ENCODE measurements around the gene ZBTB7A.

The ZBTB7A gene

DNA sequence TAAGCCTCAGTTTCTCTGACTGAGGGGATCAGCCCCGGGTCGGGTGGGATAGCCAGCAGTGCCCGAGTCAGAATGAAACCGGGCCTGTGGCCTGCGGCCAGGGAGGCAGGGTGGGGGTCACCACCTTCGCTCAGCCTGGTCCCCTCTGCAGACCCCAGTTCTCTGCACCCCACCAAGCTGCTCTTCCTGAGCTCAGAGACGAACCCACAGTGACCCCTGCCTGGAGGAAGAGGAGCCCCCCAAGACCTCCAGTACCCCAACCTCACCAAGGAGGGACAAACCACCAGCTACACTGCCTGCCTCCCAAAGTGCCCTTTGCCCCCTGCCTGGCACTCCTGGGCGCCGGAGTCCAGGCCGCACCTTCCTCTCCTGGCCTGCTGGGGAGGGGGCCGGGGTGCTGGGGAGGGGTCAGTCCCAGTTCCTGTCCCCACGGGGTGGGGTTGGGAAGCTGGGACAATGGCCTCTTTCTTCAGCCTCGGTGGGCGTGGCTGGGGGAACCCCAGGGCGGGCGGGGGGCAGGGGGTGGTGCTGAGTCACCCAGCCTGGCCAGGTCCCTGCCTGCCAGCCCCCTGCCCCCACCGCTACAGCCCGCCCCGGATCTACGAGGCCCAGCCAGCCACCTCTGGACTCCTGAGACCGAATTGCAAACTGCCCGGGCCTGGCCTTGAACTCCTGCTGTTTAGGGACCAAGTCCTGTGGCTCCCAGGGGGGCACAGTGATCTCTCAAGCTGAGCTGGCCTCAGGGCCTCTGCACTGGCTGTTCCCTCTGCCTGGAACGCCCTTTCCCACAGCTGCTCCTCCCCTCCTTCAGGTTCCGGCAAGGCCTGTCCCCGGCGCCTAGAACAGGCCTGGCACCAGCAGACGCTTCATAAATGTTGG is 14.3 kb downstream of the ZBTB7A start:
- H3K27ac ChIP-seq (ENCODE audit: extremely low read depth, low read depth, low read length) = no peak overlapping the region
- no peaks in the 10 kb centered on the region for H3K4me1 ChIP-seq (ENCODE audit: control insufficient read depth, insufficient read depth, low read length)
- TF ChIP-seq ZNF623 (tag by site-specific recombination; IDR thresholded peaks at IDR 0.05) (peak; percentile 87), GLIS1 (tag by site-specific recombination; IDR thresholded peaks at IDR 0.05) (peak; percentile 46; the same call in 1 of the 2 replicates), ZNF555 (tag by site-specific recombination; conservative IDR thresholded peaks at IDR 0.05) (no peak), ZNF341 (tag by site-specific recombination; IDR thresholded peaks at IDR 0.05; ENCODE audit: low read depth) (peak; percentile 77), ZIC2 (tag by site-specific recombination; IDR thresholded peaks at IDR 0.05) (peak; percentile 77)
- no peak overlapping the region for H3K4me3 ChIP-seq (ENCODE audit: low read depth, low read length)
- H3K36me3 ChIP-seq (ENCODE audit: control insufficient read depth in 2 of 2, insufficient read depth in 1 of 2, low read length in 2 of 2) = peaks cover 22 to 65% of the 10 kb centered on the region in 2 experiments; a peak in 2 of 3 replicates
- ChIA-PET CTCF (no interaction called here), POLR2A (no interaction called here)
- no peaks in the 10 kb centered on the region for H3K9me3 ChIP-seq (ENCODE audit: control insufficient read depth, insufficient read depth, low read depth, low read length)

- ChIA-PET CTCF (no interaction called here), POLR2A (no interaction called here)
- Histone ChIP-seq H3K4me3 (ENCODE audit: low read depth, low read length) (no peak overlapping the region), H3K27ac (ENCODE audit: extremely low read depth, low read depth, low read length) (no peak overlapping the region), H3K36me3 (ENCODE audit: control insufficient read depth in 2 of 2, insufficient read depth in 1 of 2, low read length in 2 of 2) (peaks cover 23 to 65% of the 10 kb centered on the region in 2 experiments; a peak in 2 of 3 replicates), H3K9me3 (ENCODE audit: control insufficient read depth, insufficient read depth, low read depth, low read length) (no peaks in the 10 kb centered on the region), H3K4me1 (ENCODE audit: control insufficient read depth, insufficient read depth, low read length) (no peaks in the 10 kb centered on the region)
- TF ChIP-seq ZIC2 (tag by site-specific recombination; IDR thresholded peaks at IDR 0.05) (peak; percentile 87), ZNF16 (tag by site-specific recombination; IDR thresholded peaks at IDR 0.05; ENCODE audit: low read depth) (no peak), ZNF830 (tag by site-specific recombination; IDR thresholded peaks at IDR 0.05; ENCODE audit: low read depth) (no peak), EGR2 (tag by site-specific recombination; IDR thresholded peaks at IDR 0.05; ENCODE audit: low read depth) (peak; percentile 52; the same call in 1 of the 2 replicates), ZSCAN30 (tag by site-specific recombination; IDR thresholded peaks at IDR 0.05) (no peak), ZNF514 (tag by site-specific recombination; IDR thresholded peaks at IDR 0.05) (no peak), ZSCAN23 (tag by site-specific recombination; IDR thresholded peaks at IDR 0.05) (no peak), ZBTB48 (tag by site-specific recombination; IDR thresholded peaks at IDR 0.05) (no peak), ZNF747 (tag by site-specific recombination; IDR thresholded peaks at IDR 0.05) (no peak), ZNF670 (tag by site-specific recombination; IDR thresholded peaks at IDR 0.05; ENCODE audit: low read depth) (no peak), KLF10 (tag by site-specific recombination; IDR thresholded peaks at IDR 0.05) (no peak), IKZF3 (tag by site-specific recombination; IDR thresholded peaks at IDR 0.05) (no peak), ZNF433 (tag by site-specific recombination; IDR thresholded peaks at IDR 0.05; ENCODE audit: low read depth) (no peak), ZFHX2 (tag by site-specific recombination; conservative IDR thresholded peaks at IDR 0.05) (peak; percentile 79), ZNF660 (tag by site-specific recombination; IDR thresholded peaks at IDR 0.05) (no peak), ZBTB1 (tag by site-specific recombination; IDR thresholded peaks at IDR 0.05) (no peak), ZNF37A (tag by site-specific recombination; IDR thresholded peaks at IDR 0.05) (no peak), ZNF664 (tag by site-specific recombination; IDR thresholded peaks at IDR 0.05) (no peak), SP7 (tag by site-specific recombination; IDR thresholded peaks at IDR 0.05) (peak; percentile 91), GLI4 (tag by site-specific recombination; IDR thresholded peaks at IDR 0.05) (no peak)
- TF ChIP-seq, protein P1, sequence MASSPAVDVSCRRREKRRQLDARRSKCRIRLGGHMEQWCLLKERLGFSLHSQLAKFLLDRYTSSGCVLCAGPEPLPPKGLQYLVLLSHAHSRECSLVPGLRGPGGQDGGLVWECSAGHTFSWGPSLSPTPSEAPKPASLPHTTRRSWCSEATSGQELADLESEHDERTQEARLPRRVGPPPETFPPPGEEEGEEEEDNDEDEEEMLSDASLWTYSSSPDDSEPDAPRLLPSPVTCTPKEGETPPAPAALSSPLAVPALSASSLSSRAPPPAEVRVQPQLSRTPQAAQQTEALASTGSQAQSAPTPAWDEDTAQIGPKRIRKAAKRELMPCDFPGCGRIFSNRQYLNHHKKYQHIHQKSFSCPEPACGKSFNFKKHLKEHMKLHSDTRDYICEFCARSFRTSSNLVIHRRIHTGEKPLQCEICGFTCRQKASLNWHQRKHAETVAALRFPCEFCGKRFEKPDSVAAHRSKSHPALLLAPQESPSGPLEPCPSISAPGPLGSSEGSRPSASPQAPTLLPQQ (tag by site-specific recombination; IDR thresholded peaks at IDR 0.05) = no peak
- TF ChIP-seq, protein P2, sequence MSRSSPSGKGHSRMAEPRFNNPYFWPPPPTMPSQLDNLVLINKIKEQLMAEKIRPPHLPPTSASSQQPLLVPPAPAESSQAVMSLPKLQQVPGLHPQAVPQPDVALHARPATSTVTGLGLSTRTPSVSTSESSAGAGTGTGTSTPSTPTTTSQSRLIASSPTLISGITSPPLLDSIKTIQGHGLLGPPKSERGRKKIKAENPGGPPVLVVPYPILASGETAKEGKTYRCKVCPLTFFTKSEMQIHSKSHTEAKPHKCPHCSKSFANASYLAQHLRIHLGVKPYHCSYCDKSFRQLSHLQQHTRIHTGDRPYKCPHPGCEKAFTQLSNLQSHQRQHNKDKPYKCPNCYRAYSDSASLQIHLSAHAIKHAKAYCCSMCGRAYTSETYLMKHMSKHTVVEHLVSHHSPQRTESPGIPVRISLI (tag by site-specific recombination; IDR thresholded peaks at IDR 0.05) = no peak
- TF ChIP-seq, protein P3, sequence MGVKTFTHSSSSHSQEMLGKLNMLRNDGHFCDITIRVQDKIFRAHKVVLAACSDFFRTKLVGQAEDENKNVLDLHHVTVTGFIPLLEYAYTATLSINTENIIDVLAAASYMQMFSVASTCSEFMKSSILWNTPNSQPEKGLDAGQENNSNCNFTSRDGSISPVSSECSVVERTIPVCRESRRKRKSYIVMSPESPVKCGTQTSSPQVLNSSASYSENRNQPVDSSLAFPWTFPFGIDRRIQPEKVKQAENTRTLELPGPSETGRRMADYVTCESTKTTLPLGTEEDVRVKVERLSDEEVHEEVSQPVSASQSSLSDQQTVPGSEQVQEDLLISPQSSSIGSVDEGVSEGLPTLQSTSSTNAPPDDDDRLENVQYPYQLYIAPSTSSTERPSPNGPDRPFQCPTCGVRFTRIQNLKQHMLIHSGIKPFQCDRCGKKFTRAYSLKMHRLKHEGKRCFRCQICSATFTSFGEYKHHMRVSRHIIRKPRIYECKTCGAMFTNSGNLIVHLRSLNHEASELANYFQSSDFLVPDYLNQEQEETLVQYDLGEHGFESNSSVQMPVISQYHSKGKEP (tag by site-specific recombination; IDR thresholded peaks at IDR 0.05) = no peak
- TF ChIP-seq, protein P4, sequence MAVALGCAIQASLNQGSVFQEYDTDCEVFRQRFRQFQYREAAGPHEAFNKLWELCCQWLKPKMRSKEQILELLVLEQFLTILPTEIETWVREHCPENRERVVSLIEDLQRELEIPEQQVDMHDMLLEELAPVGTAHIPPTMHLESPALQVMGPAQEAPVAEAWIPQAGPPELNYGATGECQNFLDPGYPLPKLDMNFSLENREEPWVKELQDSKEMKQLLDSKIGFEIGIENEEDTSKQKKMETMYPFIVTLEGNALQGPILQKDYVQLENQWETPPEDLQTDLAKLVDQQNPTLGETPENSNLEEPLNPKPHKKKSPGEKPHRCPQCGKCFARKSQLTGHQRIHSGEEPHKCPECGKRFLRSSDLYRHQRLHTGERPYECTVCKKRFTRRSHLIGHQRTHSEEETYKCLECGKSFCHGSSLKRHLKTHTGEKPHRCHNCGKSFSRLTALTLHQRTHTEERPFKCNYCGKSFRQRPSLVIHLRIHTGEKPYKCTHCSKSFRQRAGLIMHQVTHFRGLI (tag by site-specific recombination; IDR thresholded peaks at IDR 0.05) = no peak
Observed at GRCh38 chr19:4051175-4052101, 15.3 kb downstream of the ZBTB7A start.

All from HEK293 (cell line).